Prostate gland (tissue), 2 donors: Measurements from ENCODE around the gene IL36B.

Experiments used
- POLR2A ChIP-seq: fragments of 450-650 bp; IDR thresholded peaks from one replicate; pipeline ENCODE4 v1.6.1; 2016; ENCODE audit warnings: antibody characterized with exemption, mild to moderate bottlenecking
- POLR2AphosphoS5 ChIP-seq: sonication (generic); formaldehyde crosslinking; IDR thresholded peaks from one replicate; pipeline ENCODE4 v1.6.1; 2017; ENCODE audit warnings: antibody characterized with exemption
- TF ChIP-seq, protein P1 (sequence below), 4 experiments: fragments of 200-600 bp in 2 of 4; fragments of 450-650 bp in 2 of 4; sonication (generic) in 2 of 4; IDR thresholded peaks; 1 replicate in 3 of 4; 2 replicates in 1 of 4; pipeline ENCODE4 v1.5.1; 2016 to 2019; ENCODE audit warnings: antibody characterized with exemption in 4 of 4, mild to moderate bottlenecking in 2 of 4, moderate library complexity in 2 of 4

DNA sequence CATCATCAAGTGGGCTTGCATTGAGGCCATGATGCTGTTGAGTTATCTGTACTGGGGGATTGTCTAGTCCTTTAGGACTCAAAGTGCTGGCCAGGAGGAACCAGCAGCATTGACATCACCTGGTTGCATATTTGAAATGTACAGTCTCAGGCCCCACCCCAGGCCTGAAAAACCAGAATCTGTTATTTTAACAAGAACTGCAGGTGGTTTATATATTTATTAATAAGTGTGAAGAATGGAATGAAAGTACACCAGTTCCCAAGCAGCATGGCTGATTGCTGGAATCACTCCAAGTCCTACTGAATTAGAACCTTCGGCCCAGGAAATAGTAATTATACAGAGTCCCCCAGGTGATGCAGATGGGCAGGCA, 17.9 kb upstream of the IL36B start:
- TF ChIP-seq, protein P1, sequence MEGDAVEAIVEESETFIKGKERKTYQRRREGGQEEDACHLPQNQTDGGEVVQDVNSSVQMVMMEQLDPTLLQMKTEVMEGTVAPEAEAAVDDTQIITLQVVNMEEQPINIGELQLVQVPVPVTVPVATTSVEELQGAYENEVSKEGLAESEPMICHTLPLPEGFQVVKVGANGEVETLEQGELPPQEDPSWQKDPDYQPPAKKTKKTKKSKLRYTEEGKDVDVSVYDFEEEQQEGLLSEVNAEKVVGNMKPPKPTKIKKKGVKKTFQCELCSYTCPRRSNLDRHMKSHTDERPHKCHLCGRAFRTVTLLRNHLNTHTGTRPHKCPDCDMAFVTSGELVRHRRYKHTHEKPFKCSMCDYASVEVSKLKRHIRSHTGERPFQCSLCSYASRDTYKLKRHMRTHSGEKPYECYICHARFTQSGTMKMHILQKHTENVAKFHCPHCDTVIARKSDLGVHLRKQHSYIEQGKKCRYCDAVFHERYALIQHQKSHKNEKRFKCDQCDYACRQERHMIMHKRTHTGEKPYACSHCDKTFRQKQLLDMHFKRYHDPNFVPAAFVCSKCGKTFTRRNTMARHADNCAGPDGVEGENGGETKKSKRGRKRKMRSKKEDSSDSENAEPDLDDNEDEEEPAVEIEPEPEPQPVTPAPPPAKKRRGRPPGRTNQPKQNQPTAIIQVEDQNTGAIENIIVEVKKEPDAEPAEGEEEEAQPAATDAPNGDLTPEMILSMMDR (IDR thresholded peaks at IDR 0.05) = no peak
- no peak for TF ChIP-seq POLR2AphosphoS5
- no peak for TF ChIP-seq POLR2A
